Tibial nerve (tissue), 4 donors: Measurements from ENCODE around the gene ANO10.
"Not testable (repeated sequence)": the region's sequence is repeated elsewhere in the genome, so short reads cannot be mapped to it uniquely, and the experiment has no call there.

Source experiments
- CTCF ChIP-seq, 5 experiments: fragments of 200-600 bp in 3 of 5; fragments of 450-650 bp in 2 of 5; sonication (generic) in 3 of 5; IDR thresholded peaks; one replicate each; pipeline ENCODE4 v1.5.1; 2016 to 2019; ENCODE audit warnings: antibody characterized with exemption in 5 of 5, mild to moderate bottlenecking in 3 of 5, moderate library complexity in 2 of 5
- EP300 ChIP-seq, 2 donors: sonication (generic); formaldehyde crosslinking; IDR thresholded peaks; one replicate each; pipeline ENCODE4 v1.6.1; 2017; ENCODE audit warnings: antibody characterized with exemption in 2 of 2, mild to moderate bottlenecking in 1 of 2
- POLR2A ChIP-seq, 2 donors: fragments of 450-650 bp; IDR thresholded peaks; one replicate each; pipeline ENCODE4 v1.6.1; 2017; ENCODE audit warnings: antibody characterized with exemption in 2 of 2, mild to moderate bottlenecking in 2 of 2, moderate library complexity in 2 of 2

- TF ChIP-seq POLR2A, CTCF, EP300 (IDR thresholded peaks at IDR 0.05): not testable (repeated sequence)
Observed at GRCh38 chr3:43591866-43592265, 29.9 kb downstream of the ANO10 start.
